GM12874 (cell line): ENCODE measurements around the gene WDFY4.

Experiments
- CTCF ChIP-seq: IDR thresholded peaks from 2 replicates; pipeline ENCODE4 v1.5.1; 2011; ENCODE audit warnings: low read depth, mild to moderate bottlenecking, control low read depth, low read length, moderate library complexity; ENCODE audit not compliant: insufficient read depth

The WDFY4 gene

GRCh38 chr10:48900371-48900801, 215.7 kb downstream of the WDFY4 start:
- TF ChIP-seq CTCF: no peak

GRCh38 chr10:48901319-48901718, 216.6 kb downstream of the WDFY4 start:
- no peak for TF ChIP-seq CTCF

- no peak for TF ChIP-seq CTCF
Observed at GRCh38 chr10:48902096-48902495, 217.4 kb downstream of the WDFY4 start.

- no peak for TF ChIP-seq CTCF
Observed at GRCh38 chr10:48903151-48903550, 218.5 kb downstream of the WDFY4 start.

- no peak for TF ChIP-seq CTCF
Observed at GRCh38 chr10:48904861-48905260, 220.2 kb downstream of the WDFY4 start.

GRCh38 chr10:48905311-48905710, 220.6 kb downstream of the WDFY4 start:
- no peak for TF ChIP-seq CTCF

GRCh38 chr10:48906841-48907240, 222.2 kb downstream of the WDFY4 start:
- no peak for TF ChIP-seq CTCF

GRCh38 chr10:48907730-48908129, 223.1 kb downstream of the WDFY4 start:
- TF ChIP-seq CTCF: no peak
